Measurements from ENCODE around the gene MAP2. TPM values are rescaled to one million over a fixed set of nuclear protein-coding genes. Genes with fewer than 3 reads are reported as not detected.

The MAP2 gene
- total RNA-seq, 1 experiment from 2014 or later = 7.4 TPM

- H3K27me3 ChIP-seq (ENCODE audit: insufficient read depth, low read length) = no peaks in the 10 kb centered on the region
- no peaks in the 10 kb centered on the region for H3K36me3 ChIP-seq (ENCODE audit: control insufficient read depth in 1 of 2, insufficient read depth in 2 of 2, low read length in 2 of 2)
- ATAC-seq (no peak), DNase-seq (ENCODE audit: low read depth, low spot score) (no peak)
- BruUV-seq (replicated peaks) = no TSS peak
- H3K27ac ChIP-seq (ENCODE audit: low read depth, low read length) = no peak overlapping the region
- intact Hi-C loops (cut with micrococcal nuclease) = no loop called here
- H3K9me2 ChIP-seq (ENCODE audit: insufficient read depth) = no peaks in the 10 kb centered on the region
- no peaks in the 10 kb centered on the region for H3K79me2 ChIP-seq (ENCODE audit: insufficient read depth, low read length)
- ChIA-PET RAD21 (ENCODE audit: low non-redundant PET in 1 of 2, low total read pairs in 2 of 2, uncharacterized antibody in 2 of 2, unreplicated experiment in 2 of 2) (no interaction called here), CTCF (interaction anchor here (1.0 kb wide), 1 partner anchor 33 kb away, joined by 3 read pairs; no protein-coding TSS in a partner anchor), POLR2A (no interaction called here)
- H3K4me1 ChIP-seq (ENCODE audit: control insufficient read depth in 1 of 2, insufficient read depth in 2 of 2, low read length in 2 of 2) = no peaks in the 10 kb centered on the region
- no peak overlapping the region for H2AFZ ChIP-seq (ENCODE audit: low read depth, low read length, poor library complexity, severe bottlenecking)
- no peaks in the 10 kb centered on the region for H4K20me1 ChIP-seq (ENCODE audit: insufficient read depth)
- H3K9me3 ChIP-seq (ENCODE audit: control insufficient read depth in 1 of 2, insufficient read depth in 1 of 2, low read depth in 1 of 2, low read length in 2 of 2) = no peaks in the 10 kb centered on the region; a peak in 1 of 4 replicates
- no peak overlapping the region for H3K9ac ChIP-seq (ENCODE audit: low read length)
- no peak overlapping the region for H3K4me3 ChIP-seq (replicated peaks in 1 of 2; ENCODE audit: low read depth in 1 of 2, low read length in 2 of 2)
- TF ChIP-seq, protein P1, sequence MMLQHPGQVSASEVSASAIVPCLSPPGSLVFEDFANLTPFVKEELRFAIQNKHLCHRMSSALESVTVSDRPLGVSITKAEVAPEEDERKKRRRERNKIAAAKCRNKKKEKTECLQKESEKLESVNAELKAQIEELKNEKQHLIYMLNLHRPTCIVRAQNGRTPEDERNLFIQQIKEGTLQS (IDR thresholded peaks at IDR 0.05) = no peak
- TF ChIP-seq CBX3 (IDR thresholded peaks at IDR 0.05; ENCODE audit: low read depth) = no peak
- no peak for TF ChIP-seq ELF1 (IDR thresholded peaks at IDR 0.05; ENCODE audit: borderline replicate concordance, low read depth)
- TF ChIP-seq SP1 (IDR thresholded peaks at IDR 0.05; ENCODE audit: low read depth) = no peak
- no peak for TF ChIP-seq EZH2 (IDR thresholded peaks at IDR 0.05)
- no peak for TF ChIP-seq EGR1 (IDR thresholded peaks at IDR 0.05; ENCODE audit: low read depth)
- TF ChIP-seq MAX (IDR thresholded peaks at IDR 0.05) = no peak
- no peak for TF ChIP-seq RAD21 (IDR thresholded peaks at IDR 0.05; ENCODE audit: low read depth)
- no peak for TF ChIP-seq ZFX (IDR thresholded peaks at IDR 0.05)
- no peak for TF ChIP-seq EZH2phosphoT487 (IDR thresholded peaks at IDR 0.05; ENCODE audit: borderline replicate concordance)
- TF ChIP-seq, protein P2, sequence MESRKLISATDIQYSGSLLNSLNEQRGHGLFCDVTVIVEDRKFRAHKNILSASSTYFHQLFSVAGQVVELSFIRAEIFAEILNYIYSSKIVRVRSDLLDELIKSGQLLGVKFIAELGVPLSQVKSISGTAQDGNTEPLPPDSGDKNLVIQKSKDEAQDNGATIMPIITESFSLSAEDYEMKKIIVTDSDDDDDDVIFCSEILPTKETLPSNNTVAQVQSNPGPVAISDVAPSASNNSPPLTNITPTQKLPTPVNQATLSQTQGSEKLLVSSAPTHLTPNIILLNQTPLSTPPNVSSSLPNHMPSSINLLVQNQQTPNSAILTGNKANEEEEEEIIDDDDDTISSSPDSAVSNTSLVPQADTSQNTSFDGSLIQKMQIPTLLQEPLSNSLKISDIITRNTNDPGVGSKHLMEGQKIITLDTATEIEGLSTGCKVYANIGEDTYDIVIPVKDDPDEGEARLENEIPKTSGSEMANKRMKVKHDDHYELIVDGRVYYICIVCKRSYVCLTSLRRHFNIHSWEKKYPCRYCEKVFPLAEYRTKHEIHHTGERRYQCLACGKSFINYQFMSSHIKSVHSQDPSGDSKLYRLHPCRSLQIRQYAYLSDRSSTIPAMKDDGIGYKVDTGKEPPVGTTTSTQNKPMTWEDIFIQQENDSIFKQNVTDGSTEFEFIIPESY (IDR thresholded peaks at IDR 0.05; ENCODE audit: extremely low read depth, insufficient replicate concordance, low read length) = no peak
- no peak for TF ChIP-seq ZNF274 (IDR thresholded peaks at IDR 0.05; ENCODE audit: low read depth, low read length)
- TF ChIP-seq POLR2AphosphoS5 (IDR thresholded peaks at IDR 0.05; ENCODE audit: low read depth, low read length) = no peak
- no peak overlapping the region for H3K4me2 ChIP-seq (ENCODE audit: low read length)
Observed at GRCh38 chr2:209610631-209611030, 186.8 kb downstream of the MAP2 start.
